Fibroblast of gingiva (primary cell): ENCODE data around the gene OR4C11.

Experiments used
- DNase-seq: peaks from one replicate; pipeline ENCODE4 v3.0.0-alpha.2; 2011; ENCODE audit warnings: low read depth

OR4C11 gene

GRCh38 chr11:55607545-55607944 is at the start of gene OR4C11:
TSS of gene OR4C11 (minus strand) at chr11:55607645. CDS start at chr11:55604373, 3,272 bp downstream.
- DNase-seq: no peak

GRCh38 chr11:55655096-55655495 is 47.7 kb upstream of the OR4C11 start:
- DNase-seq: no peak

GRCh38 chr11:55652560-55652959 is 45.1 kb upstream of the OR4C11 start:
- DNase-seq: no peak

- no peak for DNase-seq
Observed at GRCh38 chr11:55648027-55648426, 40.6 kb upstream of the OR4C11 start, which contains the start of gene OR4S2. TSS of gene OR4S2 (plus strand) at chr11:55648327. CDS start at chr11:55650904, 2,577 bp downstream.

- no peak for DNase-seq
Observed at GRCh38 chr11:55634813-55635212, 27.4 kb upstream of the OR4C11 start, which contains the start of gene OR4P4. TSS of gene OR4P4 (plus strand) at chr11:55635113.

GRCh38 chr11:55624531-55624930 is 17.1 kb upstream of the OR4C11 start:
- no peak for DNase-seq

- no peak for DNase-seq
Observed at GRCh38 chr11:55572548-55572947, 34.9 kb downstream of the OR4C11 start.

GRCh38 chr11:55571828-55572227 is 35.6 kb downstream of the OR4C11 start, which contains the start of gene OR4C16:
TSS of gene OR4C16 (plus strand) at chr11:55572128. CDS start at chr11:55572128, 0 bp downstream.
- no peak for DNase-seq

- no peak for DNase-seq
Observed at GRCh38 chr11:55554169-55554568, 53.3 kb downstream of the OR4C11 start, which contains the start of gene OR4C15. TSS of gene OR4C15 (plus strand) at chr11:55554469. CDS start at chr11:55554469, 0 bp downstream.
